Testis (tissue), 3 donors: ENCODE data around the gene ZNF555. TPM values are rescaled to one million over a fixed set of nuclear protein-coding genes. Genes with fewer than 3 reads are reported as not detected.

Source experiments
- DNase-seq: peaks from one replicate; pipeline ENCODE4 v3.0.0-alpha.2; 2019
- H3K27ac ChIP-seq, 2 donors: fragments of 200-600 bp; sonication (generic); one replicate each; pipeline ENCODE4 v1.5.1; 2019
- H3K27me3 ChIP-seq: fragments of 200-600 bp; sonication (generic); one replicate; pipeline ENCODE4 v1.5.1; 2019
- H3K36me3 ChIP-seq: fragments of 200-600 bp; sonication (generic); one replicate; pipeline ENCODE4 v1.5.1; 2017; ENCODE audit warnings: low read depth; ENCODE audit errors: missing control alignments
- H3K4me1 ChIP-seq: fragments of 200-600 bp; sonication (generic); one replicate; pipeline ENCODE4 v1.5.1; 2019
- H3K4me3 ChIP-seq, 2 donors: fragments of 200-600 bp; sonication (generic); one replicate each; pipeline ENCODE4 v1.5.1; 2017 to 2019
- H3K9me3 ChIP-seq: fragments of 200-600 bp; sonication (generic); one replicate; pipeline ENCODE4 v1.5.1; 2017
- CTCF ChIP-seq, 3 experiments: fragments of 450-650 bp in 2 of 3; fragments of 200-600 bp in 1 of 3; sonication (generic) in 1 of 3; IDR thresholded peaks; one replicate each; pipeline ENCODE4 v1.5.1; 2016 to 2019; ENCODE audit warnings: antibody characterized with exemption in 3 of 3, mild to moderate bottlenecking in 2 of 3, moderate library complexity in 1 of 3
- POLR2A ChIP-seq: fragments of 450-650 bp; IDR thresholded peaks from one replicate; pipeline ENCODE4 v1.6.1; 2017; ENCODE audit warnings: antibody characterized with exemption, mild to moderate bottlenecking, moderate library complexity
- WGBS, 2 donors: methylation state at CpG; one replicate each; pipeline ENCODE4 v1.1.5; 2018; 5-methylcytosine and 5-hydroxymethylcytosine counted together
- intact Hi-C: fragments of 100-400 bp; cut with DNase I; formaldehyde crosslinking; loops from one replicate; pipeline ENCODE4 v1.15.1; 2023; ENCODE audit warnings: low total_unique reads
- polyA plus RNA-seq: library from polyadenylated mRNA; stranded (reverse); fragments of 350-450 nt; fragmentation: Illumina TruSeq; extraction: RNeasy Lipid Tissue Mini Kit (QIAGEN cat#74804); gene quantifications from one replicate; pipeline ENCODE4 v1.2.3, GENCODE V29; 2014; ENCODE audit warnings: low read depth, low replicate concordance; ENCODE audit not compliant: insufficient read depth
- total RNA-seq, 2 donors: library from RNA; depleted of rRNA; stranded (reverse); fragments of >200 nt; gene quantifications; one replicate each; pipeline ENCODE4 v1.2.3, GENCODE V29; 2016

Gene ZNF555
- total and polyA plus RNA-seq, 3 donors from 2014 or later = 7.1 to 8.5 (median 7.2) TPM

DNA sequence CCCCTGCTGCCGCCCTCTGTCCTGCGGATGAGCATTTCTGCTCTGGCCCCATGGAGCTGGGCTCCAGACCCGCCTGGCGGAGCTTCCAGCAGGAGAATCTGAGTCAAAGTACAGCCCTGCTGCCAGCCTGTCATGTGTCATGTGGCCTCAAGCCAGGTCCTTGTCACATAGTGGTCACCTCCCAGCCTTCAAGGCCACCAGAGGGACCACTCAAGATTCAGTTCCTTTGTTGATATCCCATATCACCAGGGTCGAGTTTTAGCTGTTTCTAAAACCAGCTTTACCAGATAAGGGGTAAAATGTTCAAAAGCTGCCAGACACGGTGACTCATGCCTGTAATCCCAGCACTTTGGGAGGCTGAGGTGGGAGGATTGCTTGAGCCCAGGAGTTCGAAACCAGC is 42.5 kb upstream of the ZNF555 start:
- Histone ChIP-seq H3K4me3 (no peak overlapping the region), H3K27me3 (no peaks in the 10 kb centered on the region), H3K9me3 (no peaks in the 10 kb centered on the region), H3K27ac (peak overlapping the region in 1 of 2 donors; percentile 44), H3K4me1 (peaks cover 6% of the 10 kb centered on the region), H3K36me3 (no peaks in the 10 kb centered on the region)
- peak; percentile 92 for DNase-seq
- 70 to 78% methylated on average over 5 to 7 of the region's 7 CpGs for WGBS, 2 donors
- TF ChIP-seq CTCF (IDR thresholded peaks at IDR 0.05) (no peak), POLR2A (no peak)
- intact Hi-C loops = no loop called here

DNA sequence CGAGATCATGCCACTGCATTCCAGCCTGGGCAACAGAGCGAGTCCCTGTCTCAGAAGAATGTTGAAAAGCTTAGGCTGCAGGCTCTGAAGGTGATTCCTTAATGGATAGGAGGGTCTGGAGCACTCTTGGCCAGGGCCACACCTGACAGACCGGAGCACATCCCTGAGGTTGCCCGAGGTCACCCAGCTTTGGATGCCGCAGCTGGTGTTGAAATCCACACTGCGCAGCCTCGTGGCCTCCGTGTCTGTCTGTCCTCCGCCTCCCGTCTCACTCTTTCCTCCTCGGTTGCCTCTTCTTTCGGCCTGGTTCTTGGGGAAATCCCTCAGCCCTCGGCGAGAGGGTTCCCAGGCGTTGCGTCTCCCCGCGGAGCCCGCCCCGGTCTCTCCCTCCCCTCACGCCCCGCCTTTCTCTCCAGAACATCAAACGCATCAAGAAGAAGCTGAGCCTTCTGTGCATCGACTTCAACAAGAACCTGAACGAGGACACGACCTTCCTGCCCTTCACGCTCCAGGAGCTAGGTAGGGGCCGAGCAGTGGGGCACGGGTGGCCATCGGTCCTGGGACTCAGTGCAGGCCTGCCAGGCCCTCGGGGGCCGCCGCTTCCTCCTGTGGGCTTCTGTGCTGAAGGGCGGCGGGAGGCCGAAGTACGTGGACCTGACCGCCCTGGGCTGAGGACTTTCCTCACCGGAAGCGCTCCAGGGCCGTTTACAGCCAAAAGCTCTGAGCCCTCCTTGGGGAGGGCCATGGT is 41.8 kb upstream of the ZNF555 start:
- intact Hi-C loops = no loop called here
- TF ChIP-seq POLR2A (no peak), CTCF (IDR thresholded peaks at IDR 0.05) (no peak)
- no peaks in the 10 kb centered on the region for H3K36me3 ChIP-seq
- H3K27me3 ChIP-seq = no peaks in the 10 kb centered on the region
- DNase-seq = no peak
- H3K27ac ChIP-seq = peak overlapping the region in 1 of 2 donors; percentile 24
- H3K4me1 ChIP-seq = peaks cover 6% of the 10 kb centered on the region
- no peaks in the 10 kb centered on the region for H3K9me3 ChIP-seq
- H3K4me3 ChIP-seq = no peak overlapping the region
- 95 to 96% methylated on average over 31 to 41 of the region's 41 CpGs for WGBS, 2 donors

- DNase-seq = no peak
- TF ChIP-seq CTCF (IDR thresholded peaks at IDR 0.05) (no peak), POLR2A (no peak)
- H3K4me1 ChIP-seq = peaks cover 6% of the 10 kb centered on the region
- H3K27ac ChIP-seq = no peak overlapping the region
- no peak overlapping the region for H3K4me3 ChIP-seq
- H3K9me3 ChIP-seq = no peaks in the 10 kb centered on the region
- intact Hi-C loops = no loop called here
- H3K27me3 ChIP-seq = no peaks in the 10 kb centered on the region
- WGBS, 2 donors = 93 to 96% methylated on average over 18 to 22 of the region's 22 CpGs
- no peaks in the 10 kb centered on the region for H3K36me3 ChIP-seq
These were observed 40.8 kb upstream of the ZNF555 start for GRCh38 chr19:2800506-2800905.

GRCh38 chr19:2802826-2803225 is 38.4 kb upstream of the ZNF555 start:
- TF ChIP-seq POLR2A (no peak), CTCF (IDR thresholded peaks at IDR 0.05) (no peak)
- Histone ChIP-seq H3K27ac (no peak overlapping the region), H3K9me3 (no peaks in the 10 kb centered on the region), H3K27me3 (no peaks in the 10 kb centered on the region), H3K4me1 (peaks cover 6% of the 10 kb centered on the region), H3K36me3 (no peaks in the 10 kb centered on the region), H3K4me3 (no peak overlapping the region)
- DNase-seq = no peak
- intact Hi-C loops = no loop called here
- WGBS, 2 donors = 93 to 98% methylated on average over 15 to 17 of the region's 17 CpGs
